ENCODE measurements around the gene METTL21C.

METTL21C gene

DNA sequence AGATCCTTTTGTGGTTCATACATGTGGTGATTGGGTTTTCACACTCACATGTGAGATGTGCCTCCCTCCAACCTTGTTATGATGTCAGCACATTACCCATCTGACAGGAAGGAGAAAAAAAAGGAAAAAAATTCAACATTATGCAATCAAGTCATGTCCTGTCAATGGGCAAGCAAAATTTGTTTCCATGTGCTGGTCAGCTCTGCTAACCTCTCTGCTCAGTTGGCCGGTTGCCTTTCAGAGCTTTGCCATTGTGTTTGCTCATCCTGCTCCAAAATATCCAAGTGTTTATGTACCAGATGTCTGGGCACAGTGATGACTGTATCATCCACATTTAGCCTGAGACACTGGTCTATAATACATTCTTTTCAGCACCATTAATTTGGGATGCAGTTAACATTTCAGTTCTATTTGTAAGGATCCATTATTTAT is 27.0 kb upstream of the METTL21C start:
- no peak for DNase-seq (ENCODE audit: low spot score)
- TF ChIP-seq, protein P1, sequence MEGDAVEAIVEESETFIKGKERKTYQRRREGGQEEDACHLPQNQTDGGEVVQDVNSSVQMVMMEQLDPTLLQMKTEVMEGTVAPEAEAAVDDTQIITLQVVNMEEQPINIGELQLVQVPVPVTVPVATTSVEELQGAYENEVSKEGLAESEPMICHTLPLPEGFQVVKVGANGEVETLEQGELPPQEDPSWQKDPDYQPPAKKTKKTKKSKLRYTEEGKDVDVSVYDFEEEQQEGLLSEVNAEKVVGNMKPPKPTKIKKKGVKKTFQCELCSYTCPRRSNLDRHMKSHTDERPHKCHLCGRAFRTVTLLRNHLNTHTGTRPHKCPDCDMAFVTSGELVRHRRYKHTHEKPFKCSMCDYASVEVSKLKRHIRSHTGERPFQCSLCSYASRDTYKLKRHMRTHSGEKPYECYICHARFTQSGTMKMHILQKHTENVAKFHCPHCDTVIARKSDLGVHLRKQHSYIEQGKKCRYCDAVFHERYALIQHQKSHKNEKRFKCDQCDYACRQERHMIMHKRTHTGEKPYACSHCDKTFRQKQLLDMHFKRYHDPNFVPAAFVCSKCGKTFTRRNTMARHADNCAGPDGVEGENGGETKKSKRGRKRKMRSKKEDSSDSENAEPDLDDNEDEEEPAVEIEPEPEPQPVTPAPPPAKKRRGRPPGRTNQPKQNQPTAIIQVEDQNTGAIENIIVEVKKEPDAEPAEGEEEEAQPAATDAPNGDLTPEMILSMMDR (IDR thresholded peaks at IDR 0.05; ENCODE audit: extremely low read depth, insufficient read depth, missing control alignments) = no peak
- in situ Hi-C loops (cut with MboI; ENCODE audit: low pct_unique_long_range_greater_than_20kb, low sequenced_read_pairs, unreplicated experiment) = no loop called here

DNA sequence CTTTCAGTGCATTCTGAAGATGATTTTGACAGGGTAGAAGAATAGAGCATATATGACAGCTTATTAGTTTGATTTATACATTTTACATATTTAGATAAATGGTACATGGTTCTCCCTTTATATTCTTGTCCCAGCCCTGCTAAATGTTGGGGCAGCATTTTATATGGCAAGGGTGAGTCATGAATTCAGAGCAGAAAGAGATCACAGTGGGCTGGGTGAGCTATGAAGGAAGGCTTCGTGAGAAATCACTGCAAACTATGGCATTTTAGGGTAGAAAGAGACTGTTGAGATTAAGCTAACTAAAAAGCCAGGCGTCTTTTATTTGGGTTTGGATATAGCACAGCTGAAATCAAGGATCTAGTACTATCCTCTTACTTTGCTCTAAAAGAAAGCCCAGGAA is 23.9 kb upstream of the METTL21C start:
- TF ChIP-seq, protein P1 (IDR thresholded peaks at IDR 0.05; ENCODE audit: extremely low read depth, insufficient read depth, missing control alignments) = no peak
- in situ Hi-C loops (cut with MboI; ENCODE audit: low pct_unique_long_range_greater_than_20kb, low sequenced_read_pairs, unreplicated experiment) = no loop called here
- no peak for DNase-seq (ENCODE audit: low spot score)

DNA sequence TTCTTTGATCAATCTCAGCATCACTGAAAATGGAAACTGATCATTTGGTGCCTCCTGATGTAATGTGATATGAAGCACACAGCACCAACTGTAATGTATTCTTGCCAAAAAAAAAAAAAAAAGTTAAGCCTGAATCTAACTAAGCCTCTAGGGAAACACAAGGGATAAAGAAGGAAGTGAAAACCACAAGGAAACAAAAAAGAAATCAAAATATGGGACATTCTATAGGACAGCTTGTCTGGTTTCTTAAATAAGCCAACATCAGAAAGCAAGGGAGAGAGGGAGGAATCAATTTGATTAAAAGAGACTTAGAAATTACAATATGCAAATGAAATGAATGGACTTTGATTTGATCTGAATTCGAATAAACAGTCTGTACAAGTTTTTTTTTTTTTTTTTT is 20.6 kb upstream of the METTL21C start:
- TF ChIP-seq, protein P1 (IDR thresholded peaks at IDR 0.05; ENCODE audit: extremely low read depth, insufficient read depth, missing control alignments) = no peak
- no peak for DNase-seq (ENCODE audit: low spot score)
- in situ Hi-C loops (cut with MboI; ENCODE audit: low pct_unique_long_range_greater_than_20kb, low sequenced_read_pairs, unreplicated experiment) = no loop called here

DNA sequence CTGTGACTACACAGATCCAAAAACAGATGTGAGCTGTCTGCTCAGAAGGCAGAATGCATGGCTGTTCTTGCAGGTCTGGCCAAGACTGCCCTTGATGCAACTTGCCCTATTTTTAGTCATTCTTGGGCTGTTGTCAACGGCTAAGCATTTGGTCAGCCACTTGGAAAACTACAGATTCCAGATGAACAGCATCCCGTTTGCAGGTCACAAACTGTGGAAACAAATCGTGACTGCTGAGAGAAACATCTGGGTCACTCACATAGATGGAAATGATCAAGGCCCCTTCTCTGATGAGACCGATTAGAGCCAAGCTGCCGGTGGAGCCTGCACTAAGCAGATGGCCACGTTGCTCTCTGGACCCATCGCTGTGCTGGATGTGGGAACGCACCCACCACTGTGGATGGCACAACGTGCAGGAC is 15.4 kb upstream of the METTL21C start:
- DNase-seq (ENCODE audit: low spot score) = no peak
- in situ Hi-C loops (cut with MboI; ENCODE audit: low pct_unique_long_range_greater_than_20kb, low sequenced_read_pairs, unreplicated experiment) = no loop called here
- TF ChIP-seq, protein P1 (IDR thresholded peaks at IDR 0.05; ENCODE audit: extremely low read depth, insufficient read depth, missing control alignments) = no peak

DNA sequence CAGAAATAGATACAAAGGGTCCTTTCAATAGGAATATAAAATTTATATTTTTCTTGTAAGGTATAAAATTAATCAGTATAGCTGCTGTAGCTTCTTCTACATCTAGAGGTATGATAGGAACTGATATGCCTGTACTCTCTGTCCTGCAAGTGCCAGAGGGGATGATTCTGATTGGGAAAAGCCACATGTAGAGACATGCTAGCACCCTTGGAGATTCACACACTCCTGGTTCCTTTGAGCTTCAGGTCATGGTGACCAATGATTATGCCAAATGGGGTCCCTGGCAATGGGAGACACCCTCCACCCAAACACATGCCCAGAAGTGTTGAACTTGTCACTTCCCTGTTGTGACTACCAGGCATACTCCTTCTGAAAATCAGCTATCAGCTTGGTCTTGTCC is 14.7 kb upstream of the METTL21C start:
- DNase-seq (ENCODE audit: low spot score) = no peak

DNA sequence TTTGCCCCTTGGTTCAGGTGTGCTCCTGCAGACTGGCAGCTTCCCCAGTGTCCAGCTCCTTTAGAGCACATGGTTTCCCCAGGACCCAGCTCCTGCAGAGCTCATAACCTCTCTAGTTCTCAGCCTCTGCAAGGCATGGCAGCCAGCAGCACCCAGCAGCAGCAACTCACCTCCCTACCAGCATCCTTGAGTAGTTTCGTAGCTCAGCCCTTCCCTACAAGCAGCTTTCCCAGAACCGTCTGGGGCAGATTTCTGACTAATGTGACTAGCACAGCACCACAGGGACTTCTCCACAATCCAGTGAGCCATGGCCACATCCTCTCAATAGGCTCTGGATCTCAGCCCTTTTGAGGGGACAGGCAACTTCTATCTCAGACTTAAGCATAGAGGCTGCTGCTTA is 14.1 kb upstream of the METTL21C start:
- DNase-seq (ENCODE audit: low spot score) = no peak
- TF ChIP-seq, protein P1 (IDR thresholded peaks at IDR 0.05; ENCODE audit: extremely low read depth, insufficient read depth, missing control alignments) = no peak
- in situ Hi-C loops (cut with MboI; ENCODE audit: low pct_unique_long_range_greater_than_20kb, low sequenced_read_pairs, unreplicated experiment) = no loop called here

More for the DNA sequence above, 14.7 kb upstream of the METTL21C start:
- in situ Hi-C loops (cut with MboI; ENCODE audit: low pct_unique_long_range_greater_than_20kb, low sequenced_read_pairs, unreplicated experiment) = no loop called here
- TF ChIP-seq, protein P1 (IDR thresholded peaks at IDR 0.05; ENCODE audit: extremely low read depth, insufficient read depth, missing control alignments) = no peak

DNA sequence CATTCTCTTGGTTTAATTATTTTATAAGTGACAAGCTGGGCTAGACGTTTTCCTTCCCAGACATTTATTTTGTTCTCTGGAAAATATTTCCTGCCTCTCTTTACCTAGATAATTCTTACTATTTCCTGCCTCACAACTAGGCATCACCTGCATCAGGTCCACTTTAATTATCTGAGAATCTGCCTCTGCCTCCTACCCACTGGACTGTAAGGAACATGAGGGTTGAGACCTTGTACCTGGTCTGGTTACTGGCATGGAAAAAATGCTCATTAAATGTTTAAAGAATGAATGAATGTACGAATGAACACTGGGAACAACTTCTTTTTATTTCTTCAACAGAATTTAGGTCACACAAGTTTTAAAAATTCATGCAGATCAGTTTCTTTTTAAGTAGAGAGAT is 13.4 kb upstream of the METTL21C start:
- no peak for DNase-seq (ENCODE audit: low spot score)
- in situ Hi-C loops (cut with MboI; ENCODE audit: low pct_unique_long_range_greater_than_20kb, low sequenced_read_pairs, unreplicated experiment) = no loop called here
- TF ChIP-seq, protein P1 (IDR thresholded peaks at IDR 0.05; ENCODE audit: extremely low read depth, insufficient read depth, missing control alignments) = no peak

All from GM13977 (cell line).